Ishikawa (cell line): ENCODE measurements around the gene SPRED1.

ENCODE experiments used
- CEBPB ChIP-seq: IDR thresholded peaks from 2 replicates; pipeline ENCODE4 v1.6.1; 2012
- CREB1 ChIP-seq: IDR thresholded peaks from 2 replicates; pipeline ENCODE4 v1.6.1; 2012; ENCODE audit warnings: low read depth
- EGR1 ChIP-seq: IDR thresholded peaks from 2 replicates; pipeline ENCODE4 v1.6.1; 2012
- EP300 ChIP-seq: IDR thresholded peaks from 2 replicates; pipeline ENCODE4 v1.6.1; 2012; ENCODE audit warnings: borderline replicate concordance
- FOXM1 ChIP-seq: IDR thresholded peaks from 2 replicates; pipeline ENCODE4 v1.6.1; 2012; ENCODE audit warnings: low read depth, borderline replicate concordance
- NFIC ChIP-seq: IDR thresholded peaks from 2 replicates; pipeline ENCODE4 v1.6.1; 2012
- RAD21 ChIP-seq: IDR thresholded peaks from 2 replicates; pipeline ENCODE4 v1.6.1; 2012; ENCODE audit warnings: low read depth
- TAF1 ChIP-seq: IDR thresholded peaks from 2 replicates; pipeline ENCODE4 v1.6.1; 2012; ENCODE audit warnings: low read depth, mild to moderate bottlenecking
- TCF12 ChIP-seq: IDR thresholded peaks from 2 replicates; pipeline ENCODE4 v1.6.1; 2012; ENCODE audit warnings: low read depth
- TEAD4 ChIP-seq: IDR thresholded peaks from 2 replicates; pipeline ENCODE4 v1.6.1; 2012
- YY1 ChIP-seq: IDR thresholded peaks from 2 replicates; pipeline ENCODE4 v1.6.1; 2012; ENCODE audit warnings: low read depth
- ZBTB7A ChIP-seq: IDR thresholded peaks from 2 replicates; pipeline ENCODE4 v1.6.1; 2012; ENCODE audit warnings: low read depth
- TF ChIP-seq, protein P1 (sequence below): IDR thresholded peaks from 2 replicates; pipeline ENCODE4 v1.6.1; 2012
- TF ChIP-seq, protein P2 (sequence below): IDR thresholded peaks from 2 replicates; pipeline ENCODE4 v1.6.1; 2012
- TF ChIP-seq, protein P3 (sequence below): IDR thresholded peaks from 2 replicates; pipeline ENCODE4 v1.6.1; 2012; ENCODE audit warnings: low read depth, mild to moderate bottlenecking

Gene SPRED1

DNA sequence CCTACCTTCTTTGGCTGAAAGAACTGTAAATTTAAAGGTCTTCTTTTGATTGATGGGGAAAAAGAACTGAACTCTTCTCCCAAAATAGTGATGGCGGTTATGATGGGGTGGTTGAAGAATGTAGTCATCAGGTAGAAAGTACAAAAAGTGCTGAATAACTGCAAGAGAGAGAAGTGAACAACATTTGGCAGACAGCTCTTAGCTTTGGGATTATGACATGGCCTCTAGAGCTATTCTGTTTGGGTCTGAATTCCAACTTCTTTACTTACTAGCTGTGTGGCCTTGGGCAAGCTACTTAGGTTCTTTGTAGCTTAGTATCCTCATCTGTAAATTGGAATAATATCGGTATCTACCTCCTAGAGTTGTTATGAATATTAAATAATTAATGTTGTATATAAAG lies 91.7 kb downstream of the SPRED1 start:
- TF ChIP-seq EGR1 (no peak), CREB1 (no peak), EP300 (no peak), TEAD4 (no peak), RAD21 (no peak), TCF12 (no peak), YY1 (no peak), TAF1 (no peak), NFIC (no peak), FOXM1 (no peak), CEBPB (no peak), ZBTB7A (no peak)
- TF ChIP-seq, protein P1, sequence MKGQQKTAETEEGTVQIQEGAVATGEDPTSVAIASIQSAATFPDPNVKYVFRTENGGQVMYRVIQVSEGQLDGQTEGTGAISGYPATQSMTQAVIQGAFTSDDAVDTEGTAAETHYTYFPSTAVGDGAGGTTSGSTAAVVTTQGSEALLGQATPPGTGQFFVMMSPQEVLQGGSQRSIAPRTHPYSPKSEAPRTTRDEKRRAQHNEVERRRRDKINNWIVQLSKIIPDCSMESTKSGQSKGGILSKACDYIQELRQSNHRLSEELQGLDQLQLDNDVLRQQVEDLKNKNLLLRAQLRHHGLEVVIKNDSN: no peak
- TF ChIP-seq, protein P2, sequence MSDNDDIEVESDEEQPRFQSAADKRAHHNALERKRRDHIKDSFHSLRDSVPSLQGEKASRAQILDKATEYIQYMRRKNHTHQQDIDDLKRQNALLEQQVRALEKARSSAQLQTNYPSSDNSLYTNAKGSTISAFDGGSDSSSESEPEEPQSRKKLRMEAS: no peak
- TF ChIP-seq, protein P3, sequence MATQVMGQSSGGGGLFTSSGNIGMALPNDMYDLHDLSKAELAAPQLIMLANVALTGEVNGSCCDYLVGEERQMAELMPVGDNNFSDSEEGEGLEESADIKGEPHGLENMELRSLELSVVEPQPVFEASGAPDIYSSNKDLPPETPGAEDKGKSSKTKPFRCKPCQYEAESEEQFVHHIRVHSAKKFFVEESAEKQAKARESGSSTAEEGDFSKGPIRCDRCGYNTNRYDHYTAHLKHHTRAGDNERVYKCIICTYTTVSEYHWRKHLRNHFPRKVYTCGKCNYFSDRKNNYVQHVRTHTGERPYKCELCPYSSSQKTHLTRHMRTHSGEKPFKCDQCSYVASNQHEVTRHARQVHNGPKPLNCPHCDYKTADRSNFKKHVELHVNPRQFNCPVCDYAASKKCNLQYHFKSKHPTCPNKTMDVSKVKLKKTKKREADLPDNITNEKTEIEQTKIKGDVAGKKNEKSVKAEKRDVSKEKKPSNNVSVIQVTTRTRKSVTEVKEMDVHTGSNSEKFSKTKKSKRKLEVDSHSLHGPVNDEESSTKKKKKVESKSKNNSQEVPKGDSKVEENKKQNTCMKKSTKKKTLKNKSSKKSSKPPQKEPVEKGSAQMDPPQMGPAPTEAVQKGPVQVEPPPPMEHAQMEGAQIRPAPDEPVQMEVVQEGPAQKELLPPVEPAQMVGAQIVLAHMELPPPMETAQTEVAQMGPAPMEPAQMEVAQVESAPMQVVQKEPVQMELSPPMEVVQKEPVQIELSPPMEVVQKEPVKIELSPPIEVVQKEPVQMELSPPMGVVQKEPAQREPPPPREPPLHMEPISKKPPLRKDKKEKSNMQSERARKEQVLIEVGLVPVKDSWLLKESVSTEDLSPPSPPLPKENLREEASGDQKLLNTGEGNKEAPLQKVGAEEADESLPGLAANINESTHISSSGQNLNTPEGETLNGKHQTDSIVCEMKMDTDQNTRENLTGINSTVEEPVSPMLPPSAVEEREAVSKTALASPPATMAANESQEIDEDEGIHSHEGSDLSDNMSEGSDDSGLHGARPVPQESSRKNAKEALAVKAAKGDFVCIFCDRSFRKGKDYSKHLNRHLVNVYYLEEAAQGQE: no peak

DNA sequence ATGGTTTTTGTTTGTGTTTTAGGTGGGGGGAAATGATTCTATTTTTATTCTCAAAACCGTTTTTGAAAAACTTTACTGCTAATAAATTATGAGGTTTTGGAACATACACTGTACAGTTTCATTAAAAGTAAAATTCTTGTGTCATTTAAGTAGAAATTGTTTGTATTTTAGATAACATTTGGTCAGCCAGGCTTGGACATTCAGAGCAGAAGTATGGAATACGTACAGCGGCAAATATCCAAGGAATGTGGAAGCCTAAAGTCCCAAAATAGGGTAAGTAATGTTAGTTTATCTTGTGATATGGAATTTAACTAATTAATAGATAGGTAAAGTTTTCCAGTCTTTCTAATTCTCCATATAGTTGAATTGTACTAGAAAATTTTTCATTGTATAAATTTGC lies 96.6 kb downstream of the SPRED1 start:
- TF ChIP-seq ZBTB7A (no peak), RAD21 (no peak), CEBPB (no peak), CREB1 (no peak), YY1 (no peak), TEAD4 (no peak), TAF1 (no peak), EGR1 (no peak), TCF12 (no peak), FOXM1 (no peak), NFIC (no peak), EP300 (no peak)
- TF ChIP-seq, protein P1: no peak
- TF ChIP-seq, protein P3: no peak
- TF ChIP-seq, protein P2: no peak

DNA sequence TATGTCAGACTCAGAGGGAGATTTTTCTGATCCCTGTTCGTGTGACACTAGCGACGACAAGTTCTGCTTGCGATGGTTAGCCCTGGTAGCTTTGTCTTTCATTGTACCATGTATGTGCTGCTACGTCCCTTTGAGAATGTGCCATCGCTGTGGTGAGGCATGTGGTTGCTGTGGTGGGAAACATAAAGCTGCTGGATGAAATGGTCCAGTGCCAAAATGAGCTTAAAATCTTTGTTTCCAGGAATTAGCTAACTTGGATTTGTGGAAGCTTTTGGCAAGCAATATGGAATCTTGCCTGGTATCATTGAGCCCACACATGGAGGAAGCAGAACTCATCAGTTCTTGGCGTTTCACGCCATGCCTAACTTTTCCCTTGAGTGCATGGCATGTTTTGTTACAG lies 98.8 kb downstream of the SPRED1 start:
- TF ChIP-seq TAF1 (no peak), TCF12 (no peak), YY1 (no peak), EGR1 (no peak), NFIC (no peak), EP300 (no peak), FOXM1 (no peak), ZBTB7A (no peak)
- TF ChIP-seq, protein P2: no peak

DNA sequence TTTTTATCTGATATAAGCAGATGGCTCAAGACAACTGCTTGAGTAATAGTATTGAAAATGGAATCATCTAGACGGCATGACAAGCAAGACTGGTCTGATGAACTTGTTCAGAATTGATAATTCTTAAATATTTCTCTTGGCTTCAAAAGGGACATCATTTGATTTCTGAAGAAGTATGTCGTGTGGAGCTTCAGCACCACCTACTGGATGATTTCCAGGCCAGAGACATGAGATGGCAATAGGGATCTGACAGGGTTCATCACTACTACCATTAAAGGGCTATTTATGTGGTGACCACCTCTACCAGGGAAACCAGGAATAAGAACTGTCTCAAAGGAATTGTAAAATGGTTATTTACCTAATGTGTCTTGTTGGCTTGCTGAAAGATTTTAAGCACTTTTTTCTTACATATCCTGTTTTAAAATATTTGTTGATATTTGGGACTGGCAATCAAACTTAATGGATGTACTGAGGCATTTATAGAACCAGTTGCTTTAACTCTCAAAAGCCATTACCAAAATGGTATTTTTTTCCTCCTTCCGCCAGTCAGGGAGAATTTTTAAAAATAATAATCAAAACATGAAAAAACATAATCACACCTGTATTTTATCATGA lies 101.8 kb downstream of the SPRED1 start:
- TF ChIP-seq RAD21 (peak; percentile 66), TCF12 (no peak), TAF1 (no peak), CREB1 (no peak)

DNA sequence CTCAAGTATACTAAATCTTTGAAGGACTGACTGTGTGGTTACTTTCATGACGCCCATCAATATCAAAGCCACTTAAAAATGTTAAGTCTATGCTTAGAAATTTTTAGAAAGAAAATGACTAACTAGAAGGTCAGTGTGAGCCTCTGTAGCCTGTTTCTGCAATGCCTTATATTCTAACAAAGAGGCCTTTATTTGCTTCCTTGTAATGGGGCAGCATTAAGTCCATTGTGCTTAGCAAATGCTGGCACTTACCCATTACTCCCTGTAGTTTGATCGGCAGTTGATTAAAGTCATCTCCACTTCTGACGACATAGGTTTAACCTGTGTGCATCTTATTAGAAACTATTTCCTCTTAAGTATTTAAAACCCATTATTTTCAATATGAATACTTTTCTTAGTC lies 109.7 kb downstream of the SPRED1 start:
- TF ChIP-seq CREB1 (no peak), ZBTB7A (no peak), TAF1 (no peak), TEAD4 (no peak)
- TF ChIP-seq, protein P1: no peak
- TF ChIP-seq, protein P3: no peak
